Measurements from ENCODE around the gene SREBF1. TPM values are rescaled to one million over a fixed set of nuclear protein-coding genes. Genes with fewer than 3 reads are reported as not detected.

The SREBF1 gene
- 89.3 TPM for total RNA-seq

- DNase-seq = peak; percentile 61
Observed at GRCh38 chr17:17836818-17837379, at the start of gene SREBF1. Gene SREBF1, minus strand, starts transcription at chr17:17836986. Its CDS starts 169 bp downstream, at chr17:17836817.

GRCh38 chr17:17886226-17886625 lies 49.4 kb upstream of the SREBF1 start:
- no peak for DNase-seq

- no peak for DNase-seq
Observed at GRCh38 chr17:17884391-17885357, 47.9 kb upstream of the SREBF1 start.

GRCh38 chr17:17883801-17884200 lies 47.0 kb upstream of the SREBF1 start:
- no peak for DNase-seq

GRCh38 chr17:17882082-17882581 lies 45.3 kb upstream of the SREBF1 start:
- DNase-seq = no peak

GRCh38 chr17:17880577-17881196 lies 43.9 kb upstream of the SREBF1 start:
- DNase-seq = no peak

GRCh38 chr17:17877529-17878358 lies 41.0 kb upstream of the SREBF1 start:
- DNase-seq = peak; percentile 94

- DNase-seq = peak; percentile 82
Observed at GRCh38 chr17:17876959-17877528, 40.3 kb upstream of the SREBF1 start.

GRCh38 chr17:17874478-17874877 lies 37.7 kb upstream of the SREBF1 start:
- peak; percentile 71 for DNase-seq

- peak; percentile 17 for DNase-seq
Observed at GRCh38 chr17:17873450-17873991, 36.7 kb upstream of the SREBF1 start.

- no peak for DNase-seq
Observed at GRCh38 chr17:17872547-17873345, 36.0 kb upstream of the SREBF1 start.

- no peak for DNase-seq
Observed at GRCh38 chr17:17871913-17872312, 35.1 kb upstream of the SREBF1 start.

GRCh38 chr17:17870247-17870646 lies 33.5 kb upstream of the SREBF1 start:
- no peak for DNase-seq

GRCh38 chr17:17868641-17869522 lies 32.1 kb upstream of the SREBF1 start:
- DNase-seq = peak; percentile 83

GRCh38 chr17:17866897-17867296 lies 30.1 kb upstream of the SREBF1 start:
- DNase-seq = no peak

- DNase-seq = no peak
Observed at GRCh38 chr17:17866425-17866824, 29.6 kb upstream of the SREBF1 start.

- no peak for DNase-seq
Observed at GRCh38 chr17:17865035-17865434, 28.2 kb upstream of the SREBF1 start.

GRCh38 chr17:17860766-17861107 lies 24.0 kb upstream of the SREBF1 start:
- DNase-seq = no peak
